Posterior cingulate gyrus (tissue), 11 donors: ENCODE results near the gene CHST11.
A peak's percentile ranks its signal among the peaks of the same experiment; 100 is the strongest.

Experiments
- DNase-seq, 10 donors: peaks; one replicate each; pipeline versions ENCODE4 v3.0.0 to v3.0.0-alpha.2; 2020 to 2021; ENCODE audit warnings: mixed read lengths in 3 of 10
- intact Hi-C: fragments of 100-400 bp; cut with DNase I; formaldehyde crosslinking; loops from one replicate; pipeline ENCODE4 v1.15.1; 2023

Gene CHST11

DNA sequence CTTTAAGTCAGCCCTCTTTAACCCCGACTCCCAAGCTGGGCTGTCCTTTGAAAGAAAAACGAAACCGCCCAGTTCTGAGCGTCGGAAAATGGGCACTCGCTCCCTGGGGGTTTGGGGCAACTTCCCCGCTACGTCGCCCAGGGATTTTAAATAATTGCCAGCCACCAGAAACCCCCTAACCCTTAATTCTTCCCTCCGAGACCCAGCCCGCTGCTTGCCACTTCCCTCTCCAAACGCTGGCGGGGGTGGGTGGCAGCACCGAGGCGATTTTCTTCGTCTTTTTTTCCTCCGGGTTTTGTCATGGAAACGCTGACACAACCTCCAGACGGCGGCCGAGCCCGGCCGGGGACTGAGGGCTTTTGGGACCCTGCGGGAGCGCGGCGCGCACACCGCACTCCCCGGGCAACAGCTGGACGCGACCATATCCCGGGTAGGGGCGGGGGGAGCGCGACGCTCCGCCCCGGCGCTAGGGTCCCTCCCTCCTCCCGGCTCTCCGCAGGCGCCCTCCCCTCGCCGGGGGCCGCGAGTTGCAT is at the start of gene CHST11:
Gene CHST11 (plus strand): TSS at position 532 of the 533 bp plus-strand sequence.
- intact Hi-C loops = no loop called here
- peak; percentile 50 to 97 (median 80) for DNase-seq

DNA sequence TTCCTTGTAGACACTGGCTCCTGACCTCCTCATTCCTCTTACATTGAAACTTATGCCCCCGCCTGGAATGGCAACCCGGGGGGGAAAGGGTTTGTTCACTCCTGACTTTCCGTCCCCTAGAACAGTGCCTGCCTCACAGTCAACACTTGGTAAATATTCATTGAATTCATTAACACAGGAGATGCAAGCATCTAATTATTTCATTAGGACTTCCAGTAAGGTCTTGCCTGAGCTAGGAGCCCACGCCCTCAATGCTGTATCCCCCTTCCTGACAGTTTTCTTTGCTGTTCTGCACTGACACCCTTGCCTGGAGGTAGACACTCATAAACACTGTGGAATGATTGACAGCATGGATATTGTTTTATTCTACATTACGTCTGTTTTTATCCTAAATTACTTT is 49.3 kb upstream of the CHST11 start:
- no peak for DNase-seq
- intact Hi-C loops = no loop called here

DNA sequence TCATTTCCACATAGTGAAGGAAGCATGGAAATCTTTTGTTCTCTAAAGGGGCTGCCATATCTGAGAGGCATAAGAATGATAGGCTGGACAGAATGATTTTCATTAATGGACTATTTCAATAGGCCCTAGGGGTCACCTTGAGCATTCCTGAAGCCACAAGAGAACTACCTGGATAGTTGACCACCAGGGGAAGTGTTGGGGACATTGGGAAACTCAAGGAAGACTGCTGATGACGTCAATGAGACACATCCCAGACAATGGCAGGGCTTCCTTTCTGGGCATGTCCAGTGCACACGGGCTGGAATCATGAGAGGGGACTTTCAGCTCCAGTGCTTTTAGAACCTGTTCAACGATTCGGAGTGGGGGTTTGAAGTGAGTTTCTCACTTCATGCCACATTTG is 48.8 kb upstream of the CHST11 start:
- no peak for DNase-seq
- intact Hi-C loops = no loop called here

DNA sequence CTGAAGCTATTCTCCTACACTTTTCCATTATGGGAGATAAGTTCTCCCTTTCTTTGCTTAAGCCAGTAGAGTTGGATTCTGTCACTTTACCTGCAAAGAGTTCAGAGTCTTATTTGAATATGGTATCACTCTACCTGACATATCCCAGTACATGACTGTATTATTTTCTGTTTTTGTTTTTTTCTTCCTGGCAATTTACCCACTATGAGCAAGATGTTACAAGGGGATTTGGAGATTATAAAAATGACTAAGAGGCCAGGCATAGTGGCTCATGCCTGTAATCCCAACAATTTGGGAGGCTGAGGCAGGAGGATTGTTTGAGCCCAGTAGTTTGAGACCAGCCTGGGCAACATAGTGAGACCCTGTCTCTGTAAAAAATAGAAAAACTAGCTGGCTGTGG is 46.4 kb upstream of the CHST11 start:
- DNase-seq = no peak
- intact Hi-C loops = no loop called here

DNA sequence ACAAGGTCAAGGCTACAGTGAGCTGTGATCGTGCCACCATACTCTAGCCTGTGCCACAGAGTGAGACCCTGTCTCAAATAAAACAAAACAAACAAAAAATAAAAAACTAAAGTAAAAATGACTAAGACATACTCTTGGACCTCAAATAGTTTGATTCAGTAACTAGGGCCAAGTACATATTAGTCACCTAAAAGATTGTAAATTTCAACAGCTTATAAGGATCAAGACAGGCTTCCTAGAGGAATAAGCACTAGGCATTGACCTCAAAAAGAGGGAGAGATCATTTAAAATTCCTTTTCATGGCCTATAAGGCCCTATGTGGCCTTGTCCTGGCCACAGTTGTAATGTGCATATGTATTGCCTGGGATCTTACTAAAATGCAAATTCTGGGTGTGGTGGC is 46.0 kb upstream of the CHST11 start:
- intact Hi-C loops = no loop called here
- no peak for DNase-seq

DNA sequence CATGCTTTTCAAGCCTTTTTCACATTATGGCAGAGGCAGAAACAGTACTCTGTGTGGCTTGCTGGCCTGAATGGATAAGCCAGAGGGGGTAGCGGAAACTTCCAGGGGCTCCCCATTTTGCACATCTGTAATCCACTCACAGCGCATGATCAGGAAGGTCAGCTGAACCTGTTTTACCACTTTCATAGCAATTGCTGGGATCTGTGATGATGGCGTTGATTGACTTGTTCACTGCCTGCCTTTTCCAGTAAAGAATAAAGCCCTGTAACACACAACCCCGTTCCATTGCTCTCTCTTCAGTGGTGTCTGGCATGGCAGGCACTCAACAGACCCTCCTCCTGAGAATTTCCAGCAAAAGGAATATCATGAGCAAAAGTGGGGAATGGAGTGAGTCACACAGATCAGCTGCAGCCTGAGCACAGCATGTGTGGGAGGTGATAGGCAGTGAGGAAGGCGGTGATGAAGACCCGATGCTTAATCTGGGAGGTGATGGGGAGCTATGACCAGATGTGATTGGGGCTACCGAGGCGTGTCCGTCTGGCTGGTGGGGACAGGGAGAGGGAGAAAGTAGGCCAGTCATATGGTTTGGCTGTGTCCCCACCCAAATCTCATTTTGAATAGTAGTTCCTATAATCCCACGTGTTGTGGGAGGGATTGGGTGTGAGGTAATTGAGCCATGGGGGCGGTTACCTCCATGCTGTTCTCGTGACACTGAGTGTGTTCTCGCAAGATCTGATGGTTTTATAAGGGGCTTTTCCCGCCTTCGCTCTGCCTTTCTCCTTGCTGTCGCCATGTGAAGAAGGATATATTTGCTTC is 44.7 kb upstream of the CHST11 start:
- peak in 1 of 10 donors; percentile 7 for DNase-seq
- intact Hi-C loops = no loop called here

DNA sequence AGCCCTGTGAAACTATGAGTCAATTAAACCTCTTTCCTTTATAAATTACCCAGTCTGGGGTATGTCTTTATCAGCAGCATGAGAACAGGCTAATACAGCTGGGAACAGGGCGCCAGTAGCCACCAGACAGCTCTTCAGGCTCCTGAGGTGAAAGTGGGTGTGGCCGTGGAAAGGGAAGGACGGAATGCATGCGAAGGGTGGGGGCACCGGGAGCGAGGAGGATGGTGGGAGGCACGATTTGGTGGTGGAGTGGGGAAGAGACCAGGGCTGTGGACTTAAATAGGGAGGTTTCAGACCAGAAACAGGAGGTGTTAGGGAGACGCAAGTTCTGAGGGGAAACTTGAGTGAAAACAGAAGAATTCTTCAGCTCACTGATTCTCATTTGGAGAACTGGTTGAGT is 44.1 kb upstream of the CHST11 start:
- DNase-seq = no peak
- intact Hi-C loops = no loop called here

DNA sequence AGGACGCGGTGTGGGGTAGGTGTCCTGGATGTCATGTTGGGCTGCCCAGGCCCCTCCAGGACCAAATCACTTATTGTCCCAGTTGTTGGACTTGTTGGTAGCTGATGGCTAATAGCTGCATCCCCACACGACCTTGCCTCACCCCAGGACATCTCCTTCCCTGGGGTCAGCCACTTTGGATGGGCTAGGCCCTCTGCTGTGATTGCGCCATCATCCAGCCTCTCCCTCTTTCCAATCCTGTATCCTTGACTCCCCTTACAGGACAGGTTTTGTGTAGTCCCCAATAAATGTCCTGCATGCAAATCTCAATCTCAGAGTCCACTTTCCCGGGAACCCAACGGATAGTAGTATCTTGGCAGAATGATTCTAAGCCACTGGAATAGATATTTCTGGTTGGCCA is 43.4 kb upstream of the CHST11 start:
- DNase-seq = no peak
- intact Hi-C loops = no loop called here

DNA sequence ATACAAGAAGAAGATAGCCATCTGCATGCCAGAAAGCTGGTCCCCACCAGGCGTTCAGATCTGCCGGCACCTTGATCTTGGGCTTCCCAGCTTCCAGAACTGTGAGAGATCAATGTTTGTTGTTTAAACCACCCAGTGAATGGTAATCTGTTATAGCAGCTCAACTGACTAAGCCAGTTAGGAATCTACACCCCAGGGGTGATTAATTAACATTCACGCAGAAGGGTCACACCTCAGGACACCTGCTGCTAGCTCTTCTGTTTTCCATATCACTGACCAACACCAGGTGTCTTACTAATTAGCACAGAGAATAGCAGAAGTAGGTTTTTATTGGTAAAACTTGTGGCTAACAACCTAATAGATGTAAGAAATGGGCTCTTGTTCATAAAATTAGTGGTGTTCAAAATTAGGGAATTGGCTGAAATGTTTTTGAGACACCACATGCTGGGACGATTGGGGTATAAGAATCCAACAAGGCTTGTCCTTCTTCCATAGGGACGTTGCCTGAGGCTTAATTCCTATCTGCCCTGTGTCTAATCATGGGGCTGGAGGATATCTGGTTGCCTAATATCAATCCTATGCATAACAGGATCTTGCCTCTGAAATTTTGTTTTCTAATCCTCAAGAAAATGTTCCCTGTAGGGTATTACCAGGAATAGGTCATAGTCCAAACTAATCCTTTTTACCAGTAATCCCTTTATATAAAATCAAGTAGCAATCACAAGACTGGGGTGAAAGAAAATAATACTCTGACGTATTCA is 42.0 kb upstream of the CHST11 start:
- intact Hi-C loops = no loop called here

DNA sequence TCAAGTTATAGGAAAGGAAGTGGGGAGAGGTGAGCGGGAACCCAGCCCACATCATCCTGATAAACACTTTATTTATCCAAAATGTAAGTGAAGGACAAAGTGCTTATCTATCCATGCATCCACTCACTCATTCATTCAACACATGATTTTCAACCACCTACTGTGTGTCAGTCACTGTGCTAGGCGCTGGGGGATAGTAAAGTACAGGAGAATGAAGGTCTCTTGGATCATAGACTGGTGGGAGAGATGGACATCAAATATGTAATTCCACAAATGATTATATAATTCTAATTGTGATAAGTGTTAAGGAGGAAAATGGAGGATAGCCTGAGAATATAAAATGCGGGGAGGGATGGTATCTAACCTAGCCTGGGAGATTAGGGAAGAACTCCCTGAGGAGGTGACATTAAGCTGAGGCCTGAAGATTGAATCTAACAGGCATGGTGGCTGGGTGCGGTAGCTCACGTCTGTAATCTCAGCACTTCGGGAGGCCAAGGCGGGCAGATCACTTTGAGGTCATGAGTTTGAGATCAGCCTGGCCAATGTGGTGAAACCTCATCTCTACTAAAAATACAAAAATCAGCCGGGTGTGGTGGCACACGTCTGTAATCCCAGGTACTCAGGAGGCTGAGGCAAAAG is 41.3 kb upstream of the CHST11 start:
- intact Hi-C loops = no loop called here
- DNase-seq = no peak

More for the DNA sequence above, 42.0 kb upstream of the CHST11 start:
- no peak for DNase-seq

DNA sequence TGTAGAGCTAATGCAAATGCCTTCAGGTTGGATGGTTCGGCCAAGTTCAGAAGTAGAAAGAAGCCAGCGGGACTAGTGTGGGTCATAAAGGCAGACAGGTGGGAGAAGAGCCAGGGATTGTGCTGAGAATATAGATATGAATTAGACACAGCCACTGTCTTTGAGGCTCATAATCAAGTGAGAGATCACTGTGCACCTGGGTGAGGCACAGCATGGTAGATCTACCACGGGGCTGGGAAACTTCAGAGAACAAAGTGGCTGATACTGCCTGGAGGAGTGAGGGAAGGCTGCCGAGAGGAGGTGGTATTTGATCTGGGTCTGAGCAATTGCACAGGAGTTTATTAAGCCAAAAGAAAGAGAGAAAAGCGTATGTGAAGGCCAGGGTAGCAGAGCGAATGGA is 40.6 kb upstream of the CHST11 start:
- intact Hi-C loops = no loop called here
- no peak for DNase-seq

DNA sequence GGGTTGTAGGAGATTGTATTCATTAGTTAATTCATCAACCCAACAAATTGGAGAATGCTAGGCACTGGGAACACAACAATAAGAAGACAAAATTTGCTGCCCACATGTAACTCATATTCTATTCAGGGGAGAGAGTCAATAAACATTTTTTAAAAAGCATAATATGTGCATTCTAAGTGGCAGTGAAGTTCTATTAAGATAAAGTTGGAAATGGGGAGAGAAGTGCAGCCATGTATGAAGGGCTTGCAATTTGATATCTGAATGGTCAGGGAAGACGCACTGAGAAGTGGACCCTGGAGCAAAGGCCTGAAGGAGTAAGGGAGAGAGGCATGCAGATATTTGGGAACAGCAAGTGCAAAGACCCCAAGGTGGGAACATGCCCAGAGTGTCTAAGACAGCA is 40.2 kb upstream of the CHST11 start:
- intact Hi-C loops = no loop called here
- DNase-seq = no peak

DNA sequence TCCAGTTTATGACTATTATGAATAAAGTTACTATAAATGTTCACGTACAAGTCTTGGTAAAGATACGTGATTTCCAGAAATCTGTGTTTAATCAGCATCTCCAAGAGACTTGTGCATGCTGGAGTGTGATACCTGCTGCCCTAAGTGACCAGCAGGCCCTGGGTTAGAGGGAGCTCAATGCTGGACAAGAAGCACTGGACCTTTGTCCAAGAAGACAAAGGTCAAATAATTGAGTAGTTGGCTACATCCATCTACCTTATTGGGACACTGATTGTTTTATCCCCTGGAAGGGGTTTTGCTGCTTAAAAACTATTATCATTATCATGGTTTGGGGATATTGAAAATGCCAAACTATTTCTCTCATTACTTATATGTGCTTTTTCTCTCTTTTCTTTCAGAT is 37.0 kb upstream of the CHST11 start:
- intact Hi-C loops = no loop called here

DNA sequence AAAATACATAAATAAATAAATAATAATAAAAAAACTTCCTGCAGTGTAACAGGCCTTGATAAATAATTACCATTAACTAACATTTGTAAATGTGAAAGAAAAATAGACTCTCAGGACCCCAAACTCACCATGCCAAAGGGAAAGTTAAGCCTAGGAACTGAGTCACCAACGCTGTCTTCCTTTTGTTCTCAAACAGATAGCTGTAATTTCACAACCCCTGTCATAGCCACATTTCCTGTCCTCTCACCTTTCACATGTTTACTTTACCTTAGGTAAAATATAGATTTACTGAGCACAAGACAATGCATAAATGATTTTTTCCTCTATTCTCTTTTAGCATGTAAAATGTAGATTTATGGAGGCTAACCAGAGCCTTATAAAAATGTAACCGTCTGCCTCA is 35.9 kb upstream of the CHST11 start:
- intact Hi-C loops = no loop called here
- DNase-seq = no peak

More for the DNA sequence above, 37.0 kb upstream of the CHST11 start:
- no peak for DNase-seq

DNA sequence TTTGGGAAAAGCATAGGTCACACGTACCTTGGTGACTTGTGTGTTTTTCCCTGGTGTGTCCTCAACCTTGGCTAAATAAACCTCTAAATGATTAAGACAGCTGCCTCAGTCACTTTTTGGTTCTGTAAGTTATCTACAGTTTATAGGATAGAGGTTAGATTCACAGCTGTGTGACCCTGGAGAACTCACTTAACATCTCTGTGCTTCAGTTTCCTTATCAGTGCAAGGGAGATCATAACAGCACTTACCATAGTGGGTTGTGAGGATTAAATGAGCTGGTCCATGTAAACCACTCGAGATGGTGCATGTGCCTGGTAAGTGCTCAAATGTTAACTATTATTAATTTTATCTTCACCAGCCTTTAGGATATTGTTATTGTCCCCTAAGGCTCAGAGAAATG is 35.4 kb upstream of the CHST11 start:
- DNase-seq = no peak
- intact Hi-C loops = no loop called here

DNA sequence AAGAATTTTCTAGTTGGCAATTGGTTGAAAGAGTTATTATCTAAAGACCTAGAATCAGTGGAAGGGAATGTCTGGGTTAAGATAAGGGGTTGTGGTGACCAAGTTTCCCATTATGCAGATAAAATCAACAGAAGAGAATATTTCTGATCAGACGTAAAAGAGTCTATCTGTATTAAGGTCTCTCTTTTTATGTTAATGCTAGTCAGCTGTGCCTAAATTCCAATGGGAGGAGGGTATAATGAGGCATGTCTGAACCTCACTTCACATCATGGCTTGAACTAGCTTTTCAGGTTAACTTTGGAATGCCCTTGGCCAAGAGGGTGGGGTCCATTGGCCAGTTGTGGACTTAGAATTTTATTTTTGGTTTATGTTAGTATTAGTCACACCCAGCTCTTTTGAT is 34.3 kb upstream of the CHST11 start:
- no peak for DNase-seq
- intact Hi-C loops = no loop called here

DNA sequence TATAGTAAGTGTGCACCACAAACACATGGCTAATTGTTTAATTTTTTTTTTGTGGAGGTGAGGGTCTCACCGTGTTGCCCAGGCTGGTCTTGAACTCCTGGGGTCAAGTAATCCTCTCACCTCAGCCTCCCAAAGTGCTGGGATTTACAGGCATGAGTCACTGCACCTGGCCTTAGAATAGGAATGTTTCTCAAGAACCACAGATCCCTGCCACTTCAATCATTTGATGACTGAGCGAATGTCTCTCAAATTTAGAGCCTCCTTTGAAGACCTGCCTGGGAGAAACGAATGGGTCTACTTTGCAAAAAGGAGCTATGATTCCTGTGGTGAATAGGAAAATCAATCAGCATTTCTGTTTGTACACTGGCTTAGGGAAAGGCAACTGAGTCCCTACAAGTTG is 33.5 kb upstream of the CHST11 start:
- intact Hi-C loops = no loop called here
- no peak for DNase-seq

DNA sequence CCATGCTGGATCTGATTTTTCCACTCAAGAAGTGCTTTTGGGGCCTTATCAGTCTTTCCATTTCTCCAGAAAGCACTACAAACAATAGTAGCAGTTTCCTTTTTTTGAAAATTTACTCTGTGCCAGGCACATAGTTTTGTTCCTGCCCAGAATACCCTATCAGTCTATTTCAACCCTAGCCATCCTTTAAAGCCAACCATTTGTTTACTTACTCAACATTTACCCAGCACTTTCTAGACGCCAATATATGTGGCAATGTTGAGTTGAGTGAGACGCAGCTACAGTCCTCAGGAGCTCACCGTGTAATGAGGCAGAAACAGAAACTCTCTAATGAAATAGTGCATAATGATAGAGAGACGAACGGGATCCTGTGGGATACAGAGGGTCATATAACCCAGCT is 32.9 kb upstream of the CHST11 start:
- DNase-seq = no peak
- intact Hi-C loops = no loop called here

DNA sequence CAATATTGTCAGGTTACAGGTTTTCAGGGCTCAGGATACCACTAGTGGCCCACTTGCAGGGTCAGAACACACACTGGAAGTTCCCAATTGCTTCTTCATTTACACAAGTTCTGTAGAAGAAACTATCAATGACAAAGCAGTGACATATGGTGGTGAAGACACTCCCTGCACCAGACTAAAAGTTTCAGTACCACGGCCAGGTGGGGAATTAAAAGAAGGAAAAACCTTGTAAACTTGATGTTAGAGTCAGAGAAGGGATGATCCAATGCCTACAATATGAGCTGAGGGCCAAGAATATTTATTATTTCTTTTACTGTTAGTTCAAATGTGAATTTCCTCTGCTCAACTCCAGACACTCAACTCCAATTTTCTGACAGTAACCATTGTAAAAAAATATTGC is 31.8 kb upstream of the CHST11 start:
- DNase-seq = no peak
- intact Hi-C loops = no loop called here

DNA sequence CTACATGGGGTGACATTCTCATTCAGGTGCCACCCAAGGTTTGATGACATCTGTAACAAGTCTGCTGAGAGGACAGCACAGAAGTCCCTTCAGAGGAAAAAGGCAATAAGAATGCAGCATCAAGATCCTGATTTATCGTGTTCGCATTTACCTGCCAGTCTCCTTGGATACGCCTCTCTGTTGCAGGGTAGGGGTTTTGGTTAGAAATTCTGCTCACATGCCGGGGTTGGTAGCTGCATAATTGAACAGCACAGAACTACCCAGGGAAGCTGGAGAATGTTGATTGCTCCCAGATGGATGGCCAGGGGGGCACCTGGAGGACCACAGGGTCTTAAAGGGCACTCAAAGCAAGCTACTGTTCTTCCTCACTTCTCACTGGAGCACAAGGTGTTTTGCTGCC is 31.1 kb upstream of the CHST11 start:
- DNase-seq = no peak
- intact Hi-C loops = no loop called here

DNA sequence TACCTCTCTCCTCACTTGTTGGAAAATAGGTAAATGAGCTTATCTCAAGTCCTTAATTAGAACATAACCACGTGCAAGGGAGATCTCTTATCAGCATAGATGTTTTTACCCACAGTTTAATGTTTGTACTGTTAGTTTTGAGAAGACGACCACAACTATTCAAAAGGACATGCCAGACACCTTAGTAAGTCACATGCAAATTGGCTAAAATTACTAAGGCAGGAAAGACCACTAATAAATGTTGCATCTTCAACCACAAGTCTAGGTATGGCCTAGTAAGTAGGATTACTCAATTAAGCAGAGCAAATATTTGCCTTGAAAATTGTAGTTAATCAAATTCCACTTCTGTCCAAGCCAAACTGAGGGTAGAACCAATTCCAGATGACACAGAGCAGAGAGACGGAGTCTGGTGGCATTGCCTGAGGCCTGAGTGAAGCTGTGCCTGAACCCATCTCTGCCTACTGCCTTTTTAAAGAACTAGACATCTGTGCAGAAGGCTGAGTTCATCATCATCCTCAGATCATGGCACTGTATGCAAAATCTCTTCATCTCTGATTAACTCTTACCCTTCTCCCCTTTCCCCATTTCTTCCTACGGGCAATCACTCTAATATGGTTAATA is 29.7 kb upstream of the CHST11 start:
- DNase-seq = no peak
- intact Hi-C loops = no loop called here
